Ishikawa (cell line): ENCODE measurements around the gene FRMPD4.

ENCODE experiments used
- CEBPB ChIP-seq: IDR thresholded peaks from 2 replicates; pipeline ENCODE4 v1.6.1; 2012
- CREB1 ChIP-seq: IDR thresholded peaks from 2 replicates; pipeline ENCODE4 v1.6.1; 2012; ENCODE audit warnings: low read depth
- EGR1 ChIP-seq: IDR thresholded peaks from 2 replicates; pipeline ENCODE4 v1.6.1; 2012
- EP300 ChIP-seq: IDR thresholded peaks from 2 replicates; pipeline ENCODE4 v1.6.1; 2012; ENCODE audit warnings: borderline replicate concordance
- FOXM1 ChIP-seq: IDR thresholded peaks from 2 replicates; pipeline ENCODE4 v1.6.1; 2012; ENCODE audit warnings: low read depth, borderline replicate concordance
- NFIC ChIP-seq: IDR thresholded peaks from 2 replicates; pipeline ENCODE4 v1.6.1; 2012
- RAD21 ChIP-seq: IDR thresholded peaks from 2 replicates; pipeline ENCODE4 v1.6.1; 2012; ENCODE audit warnings: low read depth
- REST ChIP-seq: IDR thresholded peaks from 2 replicates; pipeline ENCODE4 v1.6.1; 2012; ENCODE audit warnings: low read depth, mild to moderate bottlenecking
- TAF1 ChIP-seq: IDR thresholded peaks from 2 replicates; pipeline ENCODE4 v1.6.1; 2012; ENCODE audit warnings: low read depth, mild to moderate bottlenecking
- TCF12 ChIP-seq: IDR thresholded peaks from 2 replicates; pipeline ENCODE4 v1.6.1; 2012; ENCODE audit warnings: low read depth
- TEAD4 ChIP-seq: IDR thresholded peaks from 2 replicates; pipeline ENCODE4 v1.6.1; 2012
- TF ChIP-seq, protein P1 (sequence below): IDR thresholded peaks from 2 replicates; pipeline ENCODE4 v1.6.1; 2012

DNA sequence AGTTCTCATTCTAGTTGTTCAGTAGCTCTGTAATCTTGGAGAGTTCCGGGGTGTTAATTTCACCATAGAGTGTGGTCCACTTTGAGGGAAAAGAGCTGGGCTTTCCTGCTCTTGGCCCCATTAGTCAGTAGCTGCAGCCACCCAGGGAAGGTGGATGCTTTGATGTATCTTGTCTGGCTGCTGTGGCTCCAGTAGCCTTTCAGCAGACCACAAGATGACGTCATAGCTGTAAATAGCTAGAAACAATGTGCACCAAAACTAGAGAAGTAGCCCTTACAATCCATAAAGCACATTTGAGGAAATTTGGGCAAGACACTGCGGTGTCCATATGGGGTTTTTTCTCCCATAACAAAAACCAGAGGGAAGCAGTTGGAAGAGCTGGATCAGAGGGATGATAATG, 620.0 kb downstream of the FRMPD4 start:
- no peak for TF ChIP-seq TCF12
- no peak for TF ChIP-seq NFIC
- TF ChIP-seq EGR1, result no peak
- no peak for TF ChIP-seq EP300
- no peak for TF ChIP-seq FOXM1
- no peak for TF ChIP-seq REST
- TF ChIP-seq, protein P1, sequence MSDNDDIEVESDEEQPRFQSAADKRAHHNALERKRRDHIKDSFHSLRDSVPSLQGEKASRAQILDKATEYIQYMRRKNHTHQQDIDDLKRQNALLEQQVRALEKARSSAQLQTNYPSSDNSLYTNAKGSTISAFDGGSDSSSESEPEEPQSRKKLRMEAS, result no peak
- TF ChIP-seq RAD21, result no peak
- TF ChIP-seq CREB1, result no peak
- no peak for TF ChIP-seq CEBPB
- TF ChIP-seq TAF1, result no peak
- TF ChIP-seq TEAD4, result no peak
